ENCODE measurements around the gene HMGCS2. TPM values are rescaled to one million over a fixed set of nuclear protein-coding genes. Genes with fewer than 3 reads are reported as not detected.

HMGCS2 gene
- total RNA-seq, 2 experiments from 2014 or later, result not detected

DNA sequence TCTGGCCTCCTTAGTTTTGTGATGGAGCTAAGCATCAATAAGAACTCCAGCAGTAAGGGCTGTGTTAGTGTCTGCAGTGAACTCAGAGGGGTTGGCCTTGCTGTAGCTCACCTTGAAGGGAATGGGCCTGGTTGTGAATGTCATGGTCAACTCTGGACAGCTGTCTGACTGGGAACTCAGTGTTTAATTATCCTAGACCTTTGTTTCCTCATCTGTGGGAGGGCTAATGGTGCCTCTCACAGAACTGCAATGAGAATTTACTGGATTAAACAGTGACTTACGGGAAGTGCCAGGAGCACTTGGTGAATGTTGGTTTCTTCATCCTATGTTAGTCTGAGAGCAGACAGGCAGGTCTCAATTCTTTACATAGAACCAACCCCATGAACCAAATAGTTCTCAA is 23.7 kb downstream of the HMGCS2 start:
- intact Hi-C loops (cut with micrococcal nuclease), result loop anchor here (2.0 kb wide), 1 partner anchor 32 kb away; no protein-coding TSS in a partner anchor
- peaks cover 15% of the 10 kb centered on the region for H3K4me1 Mint-ChIP-seq (ENCODE audit: low read depth)
- no peaks in the 10 kb centered on the region for H3K27me3 Mint-ChIP-seq (ENCODE audit: low read depth)
- H3K9me3 Mint-ChIP-seq, result no peaks in the 10 kb centered on the region
- H3K27ac Mint-ChIP-seq, result no peak overlapping the region
- DNase-seq, result no peak
- CTCF ChIA-PET, result interaction anchor here (0.7 to 4.4 kb wide), 16 partner anchors 10 to 165 kb away, joined by 3 to 24 read pairs (median 4); no protein-coding TSS in a partner anchor
- no peak overlapping the region for H3K4me3 Mint-ChIP-seq
- H3K36me3 Mint-ChIP-seq (ENCODE audit: low read depth), result peaks cover 15% of the 10 kb centered on the region

DNA sequence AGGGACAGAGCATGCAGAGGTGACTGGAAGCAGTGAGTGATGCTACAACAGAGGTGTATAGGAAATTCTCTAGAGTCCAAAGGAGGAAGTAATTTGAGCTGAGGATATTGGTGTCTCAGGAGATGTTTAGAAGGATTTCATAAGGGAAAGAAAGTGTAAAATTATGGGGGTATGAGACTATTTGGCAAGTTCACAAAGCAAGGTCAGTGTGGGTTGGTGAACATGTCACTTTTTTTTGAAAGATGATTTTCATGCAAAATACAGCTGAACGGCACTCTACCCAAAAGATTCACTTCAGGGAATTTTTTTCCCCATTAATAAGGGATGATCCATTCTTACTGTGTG is 24.1 kb downstream of the HMGCS2 start:
- Mint-ChIP-seq H3K27ac (no peak overlapping the region), H3K9me3 (no peaks in the 10 kb centered on the region), H3K4me1 (ENCODE audit: low read depth) (peaks cover 15% of the 10 kb centered on the region), H3K27me3 (ENCODE audit: low read depth) (no peaks in the 10 kb centered on the region), H3K36me3 (ENCODE audit: low read depth) (peaks cover 15% of the 10 kb centered on the region), H3K4me3 (no peak overlapping the region)
- CTCF ChIA-PET, result interaction anchor here (0.7 to 4.4 kb wide), 16 partner anchors 10 to 165 kb away, joined by 3 to 24 read pairs (median 4); no protein-coding TSS in a partner anchor
- intact Hi-C loops (cut with micrococcal nuclease), result loop anchor here (1.0 to 5.0 kb wide), 5 partner anchors 32 to 224 kb away; no protein-coding TSS in a partner anchor
- DNase-seq, result no peak

DNA sequence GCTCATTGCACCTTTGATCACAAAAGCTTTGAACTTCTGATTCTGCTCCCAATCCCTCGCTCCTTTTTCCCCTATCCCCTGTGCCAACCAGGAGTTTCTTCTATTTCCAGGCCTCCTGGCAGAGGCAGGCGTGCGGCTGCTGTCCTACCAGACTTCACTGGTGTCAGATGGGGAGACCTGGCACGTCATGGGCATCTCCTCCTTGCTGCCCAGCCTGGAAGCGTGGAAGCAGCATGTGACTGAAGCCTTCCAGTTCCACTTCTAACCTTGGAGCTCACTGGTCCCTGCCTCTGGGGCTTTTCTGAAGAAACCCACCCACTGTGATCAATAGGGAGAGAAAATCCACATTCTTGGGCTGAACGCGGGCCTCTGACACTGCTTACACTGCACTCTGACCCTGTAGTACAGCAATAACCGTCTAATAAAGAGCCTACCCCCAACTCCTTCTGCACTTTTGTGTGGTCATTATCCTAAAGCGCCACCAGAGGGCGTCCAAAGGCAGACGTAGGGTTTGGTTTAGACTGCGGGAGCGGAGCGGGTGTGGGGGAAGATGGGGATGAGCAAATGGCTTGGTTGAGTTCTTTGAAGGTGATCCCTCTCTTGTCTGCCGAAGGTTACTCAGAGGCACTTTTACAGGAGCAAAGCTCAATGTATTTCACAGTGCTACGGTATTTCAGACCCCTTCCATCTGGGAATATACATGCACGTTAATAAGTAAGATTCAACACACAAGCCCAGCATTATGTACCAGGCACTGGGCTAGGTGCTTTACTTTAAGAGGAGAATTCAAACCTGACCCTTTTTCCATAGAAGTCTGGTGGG is 24.7 kb downstream of the HMGCS2 start:
- Mint-ChIP-seq H3K4me3 (no peak overlapping the region), H3K27ac (no peak overlapping the region), H3K27me3 (ENCODE audit: low read depth) (no peaks in the 10 kb centered on the region), H3K4me1 (ENCODE audit: low read depth) (peaks cover 15% of the 10 kb centered on the region), H3K36me3 (ENCODE audit: low read depth) (peaks cover 15% of the 10 kb centered on the region), H3K9me3 (no peaks in the 10 kb centered on the region)
- DNase-seq, result peak; percentile 72
- intact Hi-C loops (cut with micrococcal nuclease), result loop anchor here (1.0 to 5.0 kb wide), 5 partner anchors 31 to 224 kb away; no protein-coding TSS in a partner anchor
- CTCF ChIA-PET, result interaction anchor here (0.8 to 4.4 kb wide), 20 partner anchors 10 to 184 kb away, joined by 3 to 24 read pairs (median 4); no protein-coding TSS in a partner anchor

DNA sequence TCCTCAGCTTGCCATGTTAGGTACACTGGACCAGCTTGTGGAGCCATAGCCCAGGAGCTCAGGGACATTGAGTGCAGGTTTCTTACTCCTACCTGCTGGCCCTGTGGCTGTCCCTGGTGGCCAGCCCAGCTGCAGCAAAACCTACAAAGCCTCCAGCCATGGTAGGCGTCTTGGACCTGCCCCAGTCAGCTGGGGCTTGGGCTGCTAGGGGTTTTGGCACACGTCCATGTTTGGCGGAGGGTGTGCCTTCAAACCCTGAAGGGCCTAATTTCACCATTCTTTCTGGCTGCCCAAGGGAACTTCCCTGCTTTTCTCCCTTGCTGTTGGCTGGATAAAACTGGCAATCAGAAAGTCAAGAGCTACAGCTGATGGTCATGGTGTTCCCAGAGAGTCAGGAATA is 25.4 kb downstream of the HMGCS2 start:
- H3K27ac Mint-ChIP-seq, result no peak overlapping the region
- peaks cover 16% of the 10 kb centered on the region for H3K36me3 Mint-ChIP-seq (ENCODE audit: low read depth)
- H3K4me1 Mint-ChIP-seq (ENCODE audit: low read depth), result peaks cover 15% of the 10 kb centered on the region
- CTCF ChIA-PET, result interaction anchor here (0.8 to 4.4 kb wide), 12 partner anchors 9 to 185 kb away, joined by 3 to 24 read pairs (median 6); no protein-coding TSS in a partner anchor
- intact Hi-C loops (cut with micrococcal nuclease), result loop anchor here (5.0 kb wide), 2 partner anchors 129 to 131 kb away; no protein-coding TSS in a partner anchor
- DNase-seq, result no peak
- no peak overlapping the region for H3K4me3 Mint-ChIP-seq
- no peaks in the 10 kb centered on the region for H3K9me3 Mint-ChIP-seq
- no peaks in the 10 kb centered on the region for H3K27me3 Mint-ChIP-seq (ENCODE audit: low read depth)

DNA sequence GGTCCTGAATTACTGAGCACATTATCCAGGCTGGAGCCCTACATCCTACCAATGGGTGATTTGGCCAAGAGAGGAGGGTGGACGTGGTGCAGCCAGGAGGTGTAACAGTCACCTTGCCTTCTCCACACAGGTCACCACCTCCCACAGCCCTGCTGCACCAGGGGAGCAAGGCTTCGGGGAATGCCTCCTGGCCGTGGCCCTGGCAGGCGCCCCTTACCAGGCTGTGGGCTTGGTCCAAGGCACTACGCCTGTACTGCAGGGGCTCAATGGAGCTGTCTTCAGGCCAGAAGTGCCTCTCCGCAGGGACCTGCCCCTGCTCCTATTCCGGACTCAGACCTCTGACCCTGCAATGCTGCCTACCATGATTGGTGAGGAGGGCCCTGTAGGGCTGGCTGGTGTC is 26.0 kb downstream of the HMGCS2 start:
- no peak overlapping the region for H3K27ac Mint-ChIP-seq

DNA sequence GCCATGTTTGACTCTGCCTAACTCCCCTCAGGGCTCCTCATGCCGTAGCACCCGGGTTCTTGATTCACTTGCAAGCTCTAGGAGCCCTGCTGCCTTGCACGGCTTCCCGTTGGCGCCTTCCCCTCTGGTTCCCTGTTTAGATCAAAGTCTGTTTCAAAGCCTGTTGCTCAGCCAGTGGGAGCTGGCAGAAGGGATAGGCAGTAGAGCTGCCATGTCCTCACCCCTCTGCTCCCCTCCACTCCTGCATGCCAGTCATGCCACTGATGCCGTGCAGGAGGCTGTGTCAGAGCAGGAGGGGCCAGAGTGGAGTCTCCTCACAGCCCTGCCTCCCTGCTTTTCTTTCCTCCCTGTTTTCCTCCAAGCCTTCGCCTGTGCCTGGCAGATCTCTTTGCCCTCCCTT is 26.5 kb downstream of the HMGCS2 start:
- Mint-ChIP-seq H3K4me3 (no peak overlapping the region), H3K27me3 (ENCODE audit: low read depth) (no peaks in the 10 kb centered on the region), H3K9me3 (no peaks in the 10 kb centered on the region), H3K27ac (no peak overlapping the region), H3K4me1 (ENCODE audit: low read depth) (peaks cover 15% of the 10 kb centered on the region), H3K36me3 (ENCODE audit: low read depth) (peaks cover 23% of the 10 kb centered on the region)
- DNase-seq, result no peak
- CTCF ChIA-PET, result interaction anchor here (1.4 to 4.4 kb wide), 4 partner anchors 8 to 30 kb away, joined by 3 to 24 read pairs (median 15); no protein-coding TSS in a partner anchor
- intact Hi-C loops (cut with micrococcal nuclease), result loop anchor here (5.0 kb wide), 2 partner anchors 130 kb away; no protein-coding TSS in a partner anchor

More for the DNA sequence above, 26.0 kb downstream of the HMGCS2 start:
- no peak for DNase-seq
- Mint-ChIP-seq H3K36me3 (ENCODE audit: low read depth) (peaks cover 21% of the 10 kb centered on the region), H3K27me3 (ENCODE audit: low read depth) (no peaks in the 10 kb centered on the region), H3K4me1 (ENCODE audit: low read depth) (peaks cover 15% of the 10 kb centered on the region), H3K9me3 (no peaks in the 10 kb centered on the region), H3K4me3 (no peak overlapping the region)
- intact Hi-C loops (cut with micrococcal nuclease), result loop anchor here (5.0 kb wide), 2 partner anchors 130 kb away; no protein-coding TSS in a partner anchor
- CTCF ChIA-PET, result interaction anchor here (1.4 to 4.4 kb wide), 5 partner anchors 9 to 66 kb away, joined by 3 to 24 read pairs (median 15); no protein-coding TSS in a partner anchor

DNA sequence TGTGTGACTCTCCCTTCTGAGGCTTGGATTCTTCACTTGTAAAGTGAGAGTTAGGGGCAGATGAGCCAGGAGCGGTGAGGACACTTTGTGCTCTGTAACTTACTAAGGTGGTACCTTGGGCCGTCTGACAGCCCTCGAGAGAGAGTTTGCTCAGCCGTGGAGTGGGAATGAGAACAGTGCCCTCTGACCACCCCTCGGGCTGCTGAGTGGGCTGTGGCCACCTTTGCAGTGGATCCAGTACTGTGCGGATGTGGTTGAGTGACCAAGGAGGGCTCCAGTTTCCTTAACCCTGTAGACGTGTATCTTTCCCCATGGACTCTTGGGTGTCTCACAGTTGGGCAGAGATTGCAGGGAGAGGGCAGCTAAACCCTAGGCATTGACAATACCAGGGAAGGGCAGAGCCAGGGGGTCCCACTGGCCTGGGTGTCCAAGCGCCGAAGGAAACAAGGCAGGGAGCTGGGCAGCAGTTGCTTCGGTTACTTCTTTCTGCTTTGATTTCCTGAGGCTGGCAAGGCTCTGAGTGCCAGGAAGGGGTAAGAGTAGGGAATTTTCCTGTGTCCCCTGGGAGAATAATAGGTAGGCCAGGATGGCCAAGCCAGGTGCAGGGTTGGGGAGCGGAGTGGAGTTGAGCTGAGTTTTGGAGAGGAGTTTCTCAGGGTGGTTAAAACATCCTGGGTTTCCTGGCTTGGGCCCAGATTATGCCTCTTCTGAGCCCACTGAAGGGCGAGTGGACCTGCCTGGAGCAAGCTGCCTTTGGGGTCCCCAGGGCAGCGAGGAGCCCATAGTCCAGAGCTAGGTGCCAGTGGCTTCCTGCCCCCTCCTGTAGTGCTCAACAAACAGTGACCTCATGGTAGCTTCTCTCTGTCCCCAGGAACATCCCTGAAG is 27.6 kb downstream of the HMGCS2 start:
- no peak for DNase-seq
- Mint-ChIP-seq H3K27ac (no peak overlapping the region), H3K36me3 (ENCODE audit: low read depth) (peaks cover 30% of the 10 kb centered on the region), H3K4me1 (ENCODE audit: low read depth) (peaks cover 10% of the 10 kb centered on the region), H3K9me3 (no peaks in the 10 kb centered on the region), H3K4me3 (no peak overlapping the region), H3K27me3 (ENCODE audit: low read depth) (no peaks in the 10 kb centered on the region)
- intact Hi-C loops (cut with micrococcal nuclease), result loop anchor here (5.0 kb wide), 2 partner anchors 129 to 131 kb away; no protein-coding TSS in a partner anchor
- CTCF ChIA-PET, result interaction anchor here (4.4 kb wide), 1 partner anchor 14 kb away, joined by 24 read pairs; no protein-coding TSS in a partner anchor

DNA sequence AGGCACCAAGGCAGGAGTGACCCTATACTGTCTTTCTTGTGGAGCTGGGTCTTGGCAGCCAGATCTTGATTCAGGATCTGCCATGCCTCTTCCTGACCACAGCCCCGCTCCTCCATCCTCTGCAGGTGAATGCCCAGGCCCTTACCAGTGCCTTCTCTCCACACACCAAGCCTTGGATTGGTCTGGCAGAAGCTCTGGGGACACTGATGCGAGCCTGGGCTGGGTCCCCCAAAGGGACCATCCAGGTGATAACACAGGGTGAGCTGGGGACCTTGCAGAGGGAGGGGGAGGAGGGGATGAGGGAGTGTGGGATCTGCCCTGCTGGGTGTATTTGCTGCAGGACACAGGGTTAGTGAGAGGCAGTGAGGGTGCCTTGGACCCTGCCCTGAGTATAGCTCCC is 28.4 kb downstream of the HMGCS2 start:
- H3K4me3 Mint-ChIP-seq, result no peak overlapping the region
- no peaks in the 10 kb centered on the region for H3K9me3 Mint-ChIP-seq
- no peak for DNase-seq
- CTCF ChIA-PET, result no interaction called here
- intact Hi-C loops (cut with micrococcal nuclease), result loop anchor here (5.0 kb wide), 2 partner anchors 128 to 132 kb away; no protein-coding TSS in a partner anchor
- H3K27ac Mint-ChIP-seq, result no peak overlapping the region
- no peaks in the 10 kb centered on the region for H3K27me3 Mint-ChIP-seq (ENCODE audit: low read depth)
- H3K36me3 Mint-ChIP-seq (ENCODE audit: low read depth), result peaks cover 36% of the 10 kb centered on the region
- H3K4me1 Mint-ChIP-seq (ENCODE audit: low read depth), result peaks cover 2% of the 10 kb centered on the region

DNA sequence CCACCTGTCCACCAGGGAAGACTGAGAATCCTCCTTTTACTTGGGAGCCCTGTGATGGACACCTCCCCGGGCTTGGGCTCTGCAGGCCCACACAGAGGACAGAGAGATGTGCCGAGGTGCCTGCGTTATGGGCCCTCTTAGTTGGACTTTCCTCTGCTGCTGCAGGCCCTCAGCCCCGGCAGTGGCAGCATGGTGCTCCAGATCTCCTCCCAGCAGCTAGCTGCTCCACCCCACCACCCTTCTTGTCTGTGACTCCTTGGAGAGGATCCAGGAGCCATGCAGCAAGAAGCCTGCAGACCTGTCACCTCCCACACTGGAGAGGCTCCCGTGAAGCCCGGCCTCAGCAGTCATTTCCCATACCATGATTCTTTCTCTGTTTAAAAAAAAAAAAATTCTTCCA is 29.6 kb downstream of the HMGCS2 start:
- CTCF ChIA-PET, result interaction anchor here (0.7 kb wide), 1 partner anchor 437 kb away, joined by 7 read pairs; the partner anchor contains the start of gene SEC22B
- Mint-ChIP-seq H3K4me3 (no peak overlapping the region), H3K27me3 (ENCODE audit: low read depth) (no peaks in the 10 kb centered on the region), H3K9me3 (no peaks in the 10 kb centered on the region), H3K36me3 (ENCODE audit: low read depth) (peaks cover 39% of the 10 kb centered on the region), H3K4me1 (ENCODE audit: low read depth) (peaks cover 2% of the 10 kb centered on the region), H3K27ac (no peak overlapping the region)
- DNase-seq, result no peak
- intact Hi-C loops (cut with micrococcal nuclease), result no loop called here

DNA sequence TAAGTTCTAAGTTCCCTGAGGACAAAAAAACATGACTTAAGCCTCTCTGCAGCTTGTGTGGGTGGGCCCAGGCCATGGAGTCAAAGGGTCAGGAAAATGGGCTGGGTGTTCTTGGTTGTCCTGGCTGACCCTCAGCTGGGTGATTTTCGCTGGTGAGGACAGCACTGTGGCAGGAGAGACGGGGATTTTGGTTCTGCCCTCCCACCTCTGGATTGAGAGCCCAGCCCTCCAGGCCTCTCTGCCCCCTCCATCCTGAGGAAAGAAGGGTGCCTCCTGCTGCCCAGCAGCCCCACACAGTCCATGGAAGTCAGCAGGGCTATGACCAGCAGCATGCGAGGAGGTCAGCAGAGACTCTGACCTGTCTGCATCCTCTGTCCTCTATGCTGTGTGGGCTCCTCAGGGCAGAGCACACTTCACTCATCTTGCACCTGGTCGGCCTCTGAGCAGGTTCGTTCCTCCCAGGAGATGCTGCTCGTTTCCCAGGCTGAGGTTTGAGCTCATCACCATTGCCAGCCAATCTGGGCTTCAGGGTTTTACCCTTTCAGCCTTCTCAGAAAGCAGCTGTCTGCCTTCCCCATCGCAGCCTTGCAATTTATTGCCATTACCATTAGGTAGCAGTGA is 30.5 kb downstream of the HMGCS2 start:
- Mint-ChIP-seq H3K36me3 (ENCODE audit: low read depth) (peaks cover 36% of the 10 kb centered on the region), H3K27me3 (ENCODE audit: low read depth) (no peaks in the 10 kb centered on the region), H3K9me3 (no peaks in the 10 kb centered on the region), H3K4me1 (ENCODE audit: low read depth) (no peaks in the 10 kb centered on the region), H3K4me3 (no peak overlapping the region), H3K27ac (no peak overlapping the region)
- CTCF ChIA-PET, result no interaction called here
- intact Hi-C loops (cut with micrococcal nuclease), result no loop called here
- no peak for DNase-seq

DNA sequence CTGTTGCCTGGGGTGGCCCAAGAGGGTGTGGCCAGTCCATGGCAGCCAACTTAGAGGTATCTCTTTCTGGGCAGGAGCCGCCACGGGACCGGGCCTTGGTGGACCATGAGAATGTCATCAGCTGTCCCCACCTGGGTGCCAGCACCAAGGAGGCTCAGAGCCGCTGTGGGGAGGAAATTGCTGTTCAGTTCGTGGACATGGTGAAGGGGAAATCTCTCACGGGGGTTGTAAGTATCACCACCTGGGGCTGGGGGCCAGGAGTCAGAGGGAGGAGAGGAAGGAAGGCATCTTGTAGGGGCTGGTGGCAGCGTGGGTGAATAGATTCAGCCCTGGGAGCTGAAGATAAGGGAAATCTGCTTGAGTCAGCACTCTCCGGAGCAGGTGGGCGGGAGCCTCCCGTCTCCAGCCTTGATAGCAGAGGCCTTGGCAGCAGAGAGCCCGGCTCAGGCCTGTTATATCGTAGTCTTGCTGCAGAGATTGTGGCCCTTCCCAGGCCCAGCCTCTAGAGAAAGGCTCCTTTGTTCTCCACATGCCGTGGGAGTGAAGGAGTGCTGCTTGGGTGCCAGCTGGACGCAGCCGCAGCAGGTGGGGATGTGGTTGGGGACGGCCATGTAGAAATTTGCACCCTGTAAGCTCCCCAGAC is 31.5 kb downstream of the HMGCS2 start:
- no peak for DNase-seq
- H3K27ac Mint-ChIP-seq, result no peak overlapping the region
- H3K4me3 Mint-ChIP-seq, result no peak overlapping the region
- H3K4me1 Mint-ChIP-seq (ENCODE audit: low read depth), result no peaks in the 10 kb centered on the region
- intact Hi-C loops (cut with micrococcal nuclease), result no loop called here
- CTCF ChIA-PET, result no interaction called here
- no peaks in the 10 kb centered on the region for H3K9me3 Mint-ChIP-seq
- no peaks in the 10 kb centered on the region for H3K27me3 Mint-ChIP-seq (ENCODE audit: low read depth)
- H3K36me3 Mint-ChIP-seq (ENCODE audit: low read depth), result peaks cover 32% of the 10 kb centered on the region
